C4-2B (cell line): Measurements from ENCODE around the gene FAM131A.

Experiments
- CTCF ChIP-seq: fragments of 450-650 bp; conservative IDR thresholded peaks from 2 replicates; pipeline ENCODE4 v1.5.1; 2017; ENCODE audit warnings: mild to moderate bottlenecking
- ZFX ChIP-seq: fragments of 450-650 bp; IDR thresholded peaks from 2 replicates; pipeline ENCODE4 v1.6.1; 2017

- no peak for TF ChIP-seq CTCF
- no peak for TF ChIP-seq ZFX
These were observed 46.2 kb upstream of the FAM131A start for GRCh38 chr3:184291044-184291737.
